HG03039 (cell line): ENCODE data around the gene OR2D2.
"Not testable (repeated sequence)": the region's sequence is repeated elsewhere in the genome, so short reads cannot be mapped to it uniquely, and the experiment has no call there.

Experiments used
- ATAC-seq: cut with Tn5 transposase; IDR thresholded peaks from one replicate; pipeline ENCODE4 v1.9.1; 2021; ENCODE audit warnings: mild to moderate bottlenecking, moderate library complexity; ENCODE audit not compliant: unreplicated experiment

The OR2D2 gene

GRCh38 chr11:6882751-6883150 is 9.5 kb downstream of the OR2D2 start:
- no peak for ATAC-seq

GRCh38 chr11:6876914-6877313 is 15.4 kb downstream of the OR2D2 start:
- no peak for ATAC-seq

GRCh38 chr11:6876325-6876724 is 16.0 kb downstream of the OR2D2 start, which contains the start of gene OR10A4:
Gene OR10A4 (plus strand): TSS chr11:6876625. CDS start chr11:6876648, 23 bp downstream.
- no peak for ATAC-seq

- no peak for ATAC-seq
Observed at GRCh38 chr11:6875761-6876160, 16.5 kb downstream of the OR2D2 start.

GRCh38 chr11:6871278-6871677 is 21.0 kb downstream of the OR2D2 start:
- no peak for ATAC-seq

GRCh38 chr11:6864438-6864837 is 27.9 kb downstream of the OR2D2 start:
- no peak for ATAC-seq

- no peak for ATAC-seq
Observed at GRCh38 chr11:6862961-6863360, 29.3 kb downstream of the OR2D2 start, which contains the start of gene OR10A2. Gene OR10A2 (plus strand): TSS chr11:6863057. CDS start chr11:6869755, 6,698 bp downstream.

GRCh38 chr11:6856871-6857270 is 35.4 kb downstream of the OR2D2 start:
- ATAC-seq, result peak; percentile 90

- no peak for ATAC-seq
Observed at GRCh38 chr11:6855971-6856541, 36.2 kb downstream of the OR2D2 start.

GRCh38 chr11:6854801-6855200 is 37.5 kb downstream of the OR2D2 start:
- not testable (repeated sequence) for ATAC-seq

- no peak for ATAC-seq
Observed at GRCh38 chr11:6850526-6850925, 41.8 kb downstream of the OR2D2 start.

GRCh38 chr11:6845383-6845782 is 46.9 kb downstream of the OR2D2 start, which contains the start of gene OR10A5:
Gene OR10A5 (plus strand): TSS chr11:6845683. CDS start chr11:6845683, 0 bp downstream.
- ATAC-seq, result no peak

GRCh38 chr11:6844356-6844755 is 47.9 kb downstream of the OR2D2 start:
- ATAC-seq, result no peak

- no peak for ATAC-seq
Observed at GRCh38 chr11:6843670-6844069, 48.6 kb downstream of the OR2D2 start.

GRCh38 chr11:6841694-6842093 is 50.6 kb downstream of the OR2D2 start:
- ATAC-seq, result no peak
